ENCODE data around the gene FBXO2.

FBXO2 gene, protein sequence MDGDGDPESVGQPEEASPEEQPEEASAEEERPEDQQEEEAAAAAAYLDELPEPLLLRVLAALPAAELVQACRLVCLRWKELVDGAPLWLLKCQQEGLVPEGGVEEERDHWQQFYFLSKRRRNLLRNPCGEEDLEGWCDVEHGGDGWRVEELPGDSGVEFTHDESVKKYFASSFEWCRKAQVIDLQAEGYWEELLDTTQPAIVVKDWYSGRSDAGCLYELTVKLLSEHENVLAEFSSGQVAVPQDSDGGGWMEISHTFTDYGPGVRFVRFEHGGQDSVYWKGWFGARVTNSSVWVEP

DNA sequence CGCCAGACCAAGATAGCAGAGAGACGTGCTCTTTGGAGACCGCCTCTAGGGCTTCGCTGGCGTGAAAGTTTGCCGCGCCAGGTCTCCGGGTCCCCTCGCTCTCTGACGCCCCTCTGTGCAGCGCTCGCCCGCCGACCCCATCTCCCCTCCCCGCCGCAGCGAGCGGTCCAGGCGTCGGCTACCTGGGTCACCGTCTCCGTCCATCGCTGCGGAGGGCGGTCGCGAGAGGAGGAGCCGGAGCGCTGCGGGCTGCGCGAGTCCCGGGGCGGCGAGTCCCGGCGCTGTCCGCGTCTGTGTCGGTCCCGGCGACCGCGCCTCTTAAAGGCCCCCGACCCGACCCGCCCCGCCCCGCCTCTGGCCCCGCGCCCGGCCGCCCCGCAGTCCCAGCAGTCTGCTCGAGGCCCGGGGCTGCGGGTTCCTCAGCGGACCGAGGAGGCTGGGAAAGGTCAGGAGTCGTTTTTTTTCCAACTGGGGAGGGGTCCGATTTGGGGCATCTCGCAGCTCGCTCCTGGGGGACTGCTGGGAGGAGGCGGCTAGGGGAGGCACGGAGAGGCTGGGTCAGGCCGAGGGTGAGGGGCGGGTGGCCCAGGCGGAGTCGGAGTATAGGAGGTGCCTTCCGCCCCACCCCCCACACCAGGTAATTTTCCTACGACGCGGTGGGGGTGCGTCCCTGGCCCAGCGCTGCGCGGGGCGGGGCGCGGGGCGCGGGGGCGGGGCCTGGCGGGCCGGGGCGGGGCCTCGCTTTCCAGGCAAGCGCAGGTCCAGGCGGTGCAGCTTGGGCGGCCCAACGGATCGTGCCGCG is at the start of gene FBXO2, which contains the start of gene FBXO44:
TSS of gene FBXO2 (minus strand) at position 293 of the 802 bp plus-strand sequence. CDS start at position 204, 89 bp downstream.
TSS of gene FBXO44 (plus strand) at position 741 of the 802 bp plus-strand sequence. CDS start 959 bp downstream, outside the sequence.
- DNase-seq = peak; percentile 56 to 74

DNA sequence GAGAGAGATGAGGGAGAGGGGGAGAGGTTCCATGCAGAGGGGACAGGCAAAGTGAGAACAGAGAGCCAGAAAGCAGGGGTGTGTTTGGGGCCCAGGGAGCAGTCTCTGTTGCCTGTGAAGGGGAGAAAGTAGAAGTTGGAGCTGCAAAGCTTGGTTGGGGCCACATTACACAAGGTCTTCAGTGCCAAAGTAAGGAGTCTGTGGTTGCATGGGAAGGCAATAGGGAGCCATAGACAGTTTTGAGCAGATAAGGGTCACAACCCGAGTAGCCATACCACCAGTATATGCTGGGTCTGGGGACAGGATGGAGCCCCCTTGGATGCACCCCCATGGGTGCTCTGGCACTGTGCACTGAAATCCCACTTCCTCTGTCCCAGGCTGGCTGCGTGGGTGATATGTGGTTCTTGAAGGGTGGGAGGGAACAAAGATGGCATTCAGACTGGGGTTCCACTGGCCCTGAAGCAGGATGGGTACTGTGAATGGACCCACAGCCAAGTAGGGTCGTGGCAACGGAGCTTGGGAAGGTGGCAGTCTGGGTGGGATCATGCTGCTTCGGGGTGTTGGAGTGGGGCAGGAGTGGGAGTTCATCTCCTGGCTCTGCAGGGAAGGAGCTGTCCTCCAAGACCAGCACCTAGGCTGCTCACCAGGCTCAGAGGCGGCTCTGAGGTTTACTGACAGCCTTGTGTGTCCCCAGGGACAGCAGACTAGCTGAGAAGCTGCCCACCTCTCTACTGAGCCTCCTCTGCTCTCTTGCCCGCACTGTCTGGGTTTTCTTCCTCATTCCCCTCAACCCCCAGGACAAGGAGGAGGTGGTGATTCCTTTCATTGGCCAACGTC is 49.3 kb upstream of the FBXO2 start:
- no peak for DNase-seq

DNA sequence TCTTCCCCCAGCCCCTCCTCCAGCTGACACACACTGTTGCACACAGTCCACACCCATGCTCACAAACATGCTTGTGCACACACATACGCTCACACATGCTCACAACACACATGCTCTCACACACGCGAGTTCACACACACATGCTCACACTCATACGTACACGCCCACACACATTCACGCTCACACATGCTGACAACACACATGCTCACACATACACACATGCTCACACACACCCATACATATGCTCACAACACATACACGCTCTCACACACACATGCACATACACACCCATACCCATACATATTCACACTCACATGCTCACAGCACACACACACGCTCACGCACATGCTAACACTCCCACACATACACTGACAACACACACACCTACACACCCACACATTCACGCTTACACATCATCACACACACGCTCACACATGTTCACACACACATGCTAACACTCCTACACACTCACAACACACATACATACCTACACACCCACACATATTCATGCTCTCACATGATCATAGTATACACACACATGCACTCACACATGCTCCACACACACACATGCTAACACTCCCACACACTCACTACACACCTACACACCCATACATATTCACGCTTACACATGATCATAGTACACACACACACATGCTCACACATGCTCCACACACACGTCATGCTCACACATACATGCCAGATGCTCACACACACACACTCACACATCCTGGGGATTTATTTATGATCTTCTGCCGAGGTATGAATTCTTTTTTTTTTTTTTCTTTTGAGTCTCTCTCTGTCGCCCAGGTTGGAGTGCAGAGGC is 48.0 kb upstream of the FBXO2 start:
- DNase-seq = no peak

DNA sequence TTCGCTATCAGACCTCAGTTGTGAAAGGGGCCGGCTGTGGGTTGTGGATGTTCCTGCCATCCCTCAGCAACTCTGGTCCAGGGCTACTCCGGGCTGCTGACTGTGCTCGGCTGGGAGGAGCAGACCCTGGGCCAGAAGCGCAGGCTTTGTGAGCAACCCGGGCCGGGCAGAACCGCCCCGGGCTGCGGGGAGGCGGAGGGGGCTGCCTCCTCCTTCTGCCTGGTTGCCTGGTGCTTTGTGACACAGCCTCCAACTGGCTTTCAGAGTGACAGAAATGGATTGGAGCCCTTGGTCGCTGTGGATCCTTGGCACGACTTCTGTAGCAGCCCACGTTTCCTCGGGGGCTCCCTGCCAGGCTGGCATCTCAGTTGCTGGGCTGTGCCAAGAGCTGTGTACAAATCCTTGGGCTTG is 47.3 kb upstream of the FBXO2 start:
- DNase-seq = no peak

DNA sequence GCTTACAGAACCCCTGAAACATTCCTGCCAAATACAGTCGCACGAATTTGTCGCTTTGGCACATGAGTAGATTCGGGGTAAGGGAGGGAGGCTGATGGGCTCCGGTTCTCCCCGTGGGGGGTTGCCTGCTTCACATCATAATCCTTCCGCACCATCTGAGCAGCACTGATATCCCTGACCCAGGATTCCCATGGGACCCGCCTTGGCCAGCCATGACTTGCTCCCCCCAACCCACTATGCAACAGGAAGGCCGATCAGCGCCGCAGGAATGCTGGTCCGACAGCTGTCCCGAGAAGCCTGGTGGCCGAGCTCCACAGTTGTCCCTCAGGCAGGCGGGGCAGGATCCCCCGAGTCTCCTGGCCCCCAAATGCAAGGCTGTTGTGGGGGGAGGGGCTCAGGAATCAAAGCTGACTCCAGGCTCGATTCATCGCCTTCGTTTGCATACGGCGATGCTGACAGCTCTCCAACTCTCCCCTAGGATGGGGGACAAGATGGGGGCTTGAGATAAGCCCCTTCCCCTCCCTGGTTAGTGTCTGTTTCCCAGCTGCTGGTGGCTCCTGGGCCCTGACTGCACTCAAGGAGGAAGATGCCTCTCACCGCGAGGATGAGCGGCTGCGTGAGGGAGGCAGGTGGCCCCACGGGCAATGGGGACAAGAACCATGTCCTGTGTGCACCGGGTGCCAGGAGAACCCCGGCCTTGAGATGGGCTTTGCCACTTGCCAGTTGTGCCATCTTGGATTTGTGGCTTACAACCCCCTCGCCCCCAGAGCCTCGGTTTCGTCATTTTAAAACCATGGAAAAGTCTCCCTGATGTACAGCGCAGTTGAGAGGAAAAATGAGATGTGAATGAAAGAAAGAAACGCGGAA is 46.6 kb upstream of the FBXO2 start:
- DNase-seq = no peak

DNA sequence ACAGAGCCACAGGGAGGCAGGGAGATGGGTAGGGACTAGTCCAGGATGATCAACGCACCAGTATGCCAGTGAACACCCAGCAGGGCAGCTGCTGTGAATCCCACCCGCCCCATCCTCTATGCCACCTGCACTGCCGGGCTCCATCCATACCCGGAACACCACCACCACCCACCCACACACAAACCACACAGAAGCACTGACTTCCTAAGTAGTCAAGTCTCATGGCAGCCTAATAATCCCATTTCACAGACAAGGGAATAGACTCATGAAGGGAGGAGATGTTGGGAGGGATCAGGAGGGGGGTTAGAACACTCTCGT is 43.6 kb upstream of the FBXO2 start:
- DNase-seq = no peak

DNA sequence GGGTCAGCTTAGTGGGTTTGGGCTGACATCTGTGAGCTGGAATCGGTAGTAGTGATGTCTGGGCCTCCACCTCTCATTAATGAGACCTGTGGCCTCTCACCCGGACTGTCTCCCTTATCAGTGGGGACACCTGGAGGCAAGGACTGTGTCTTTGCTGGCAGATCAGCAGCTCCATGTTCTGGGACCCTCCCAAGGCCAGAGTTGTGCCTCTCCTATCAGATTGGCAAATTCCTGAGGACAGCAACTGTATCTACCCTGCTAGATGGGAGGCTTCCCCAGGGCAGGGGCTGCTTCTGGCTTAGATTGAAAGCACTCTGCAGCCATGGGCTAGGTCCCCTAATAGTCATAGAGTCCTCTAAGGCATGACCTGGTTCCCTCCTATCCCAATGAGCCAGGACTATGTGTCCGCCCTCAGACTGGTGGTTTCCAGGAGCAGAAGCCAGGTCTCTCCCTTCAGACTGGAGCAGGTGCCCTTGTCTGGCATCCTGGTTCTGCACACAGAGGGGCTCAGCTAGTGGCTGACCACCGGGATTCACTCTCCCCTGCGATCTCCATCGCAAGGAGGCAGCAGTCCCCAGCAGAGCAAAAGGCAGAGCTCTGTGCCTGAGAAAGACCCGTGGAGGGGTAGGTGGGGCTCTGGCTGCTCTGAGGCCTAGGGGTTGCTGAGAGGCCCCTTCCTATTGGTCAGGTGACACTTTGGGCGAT is 43.1 kb upstream of the FBXO2 start:
- no peak for DNase-seq

DNA sequence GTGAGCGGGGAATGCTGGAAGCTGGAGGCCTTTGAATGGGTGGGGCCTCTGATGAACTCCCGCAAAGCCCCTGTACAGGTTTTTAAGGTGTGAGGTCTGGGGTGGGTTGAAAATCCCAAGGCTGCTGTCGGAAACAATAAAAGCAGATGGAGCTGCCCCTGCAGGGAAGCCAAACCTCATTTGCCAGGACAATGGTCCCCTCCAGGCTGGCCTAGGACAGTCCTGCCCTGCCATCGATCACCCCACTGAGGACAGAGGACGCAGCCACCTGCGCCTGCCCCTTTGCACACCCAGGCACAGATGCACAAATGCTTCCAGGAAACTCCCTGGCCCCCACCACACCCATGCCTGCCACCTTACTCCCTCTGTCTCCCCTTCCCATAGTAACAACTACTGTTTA is 41.6 kb upstream of the FBXO2 start:
- DNase-seq = no peak

DNA sequence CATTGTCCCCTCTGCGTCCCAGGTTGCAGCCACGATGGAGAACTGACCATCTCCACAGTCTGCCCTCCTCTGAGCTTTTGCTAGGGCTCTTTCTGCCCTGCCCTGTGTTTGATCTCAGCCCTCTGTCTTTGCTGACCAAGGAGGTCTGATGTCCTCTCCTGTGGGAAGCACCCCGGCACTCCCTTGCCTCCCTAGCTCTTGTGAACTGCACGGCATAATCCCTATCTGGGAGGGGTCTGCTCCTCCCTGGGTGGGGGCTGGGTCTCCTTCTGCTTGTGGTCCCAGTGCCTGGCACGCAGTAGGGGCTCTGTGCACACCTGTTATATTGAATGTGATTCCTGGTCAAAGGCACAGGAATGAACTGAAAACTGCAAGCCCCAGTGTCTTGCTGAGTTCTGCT is 39.7 kb upstream of the FBXO2 start:
- no peak for DNase-seq

DNA sequence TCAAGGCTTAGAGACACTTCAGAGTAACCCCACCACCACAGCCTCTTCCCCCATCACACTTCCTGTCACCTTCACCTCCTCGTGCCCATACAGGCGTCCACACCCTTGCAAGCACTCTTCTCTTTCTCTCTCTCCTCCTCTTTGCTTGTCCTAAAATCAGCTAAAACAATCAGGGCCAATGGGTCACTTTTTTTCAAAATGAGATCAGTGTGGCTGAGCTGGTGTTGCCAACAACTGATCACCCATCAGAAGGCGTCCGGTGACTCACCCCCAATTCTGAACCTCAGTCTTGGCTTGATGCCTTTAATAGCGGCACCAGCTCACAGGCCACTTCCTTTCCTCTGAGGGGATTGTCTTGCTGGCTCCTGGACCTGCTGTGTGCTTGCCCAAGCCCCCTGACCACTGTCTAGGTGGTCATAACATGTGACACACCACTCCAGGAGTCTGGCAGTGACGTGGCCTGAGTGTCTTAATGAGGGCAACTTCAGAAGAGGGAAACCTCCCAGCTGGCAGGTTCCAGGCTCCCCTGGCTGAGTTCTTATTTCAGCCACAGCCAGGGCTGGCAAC is 38.9 kb upstream of the FBXO2 start:
- peak; percentile 34 to 51 for DNase-seq

DNA sequence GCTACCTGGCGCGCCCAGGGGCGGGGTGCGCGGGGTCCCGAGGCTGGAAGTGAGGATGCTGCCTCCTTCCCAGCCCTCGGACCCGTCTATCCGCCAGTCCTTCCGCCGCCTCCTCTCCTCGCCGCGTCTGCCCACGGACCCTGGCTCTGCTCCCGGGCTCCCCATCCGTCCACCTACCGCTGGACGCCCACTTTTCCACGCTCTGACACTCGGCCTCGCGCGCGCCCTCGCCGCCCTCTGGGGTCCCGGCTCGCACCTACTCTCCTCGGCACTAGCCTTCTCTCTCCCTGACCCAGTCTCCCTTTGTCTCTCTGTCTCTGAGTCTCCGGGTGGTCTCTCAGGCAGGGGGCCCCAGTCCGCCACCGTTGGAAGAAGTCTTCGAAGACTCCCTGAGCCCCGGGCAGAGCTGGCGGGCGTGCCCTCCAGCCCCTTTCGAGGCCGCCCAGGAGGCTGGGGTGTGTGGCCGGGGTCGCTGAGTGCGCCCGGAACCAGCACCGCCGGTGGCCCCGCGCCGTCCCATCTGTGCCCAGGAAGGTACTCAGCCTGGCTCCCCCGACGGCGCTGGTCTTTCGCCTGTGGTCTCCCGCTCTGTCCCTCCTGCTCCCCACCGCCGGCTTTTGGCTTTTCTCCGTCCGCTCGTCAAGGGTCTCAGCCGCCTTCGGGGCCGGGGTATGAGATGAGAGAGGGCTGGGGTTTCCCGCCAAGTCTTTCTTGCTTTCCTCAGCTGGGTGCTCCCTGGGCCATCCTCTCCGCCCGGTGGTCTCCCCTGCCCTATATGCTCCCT is 37.9 kb upstream of the FBXO2 start:
- no peak for DNase-seq

DNA sequence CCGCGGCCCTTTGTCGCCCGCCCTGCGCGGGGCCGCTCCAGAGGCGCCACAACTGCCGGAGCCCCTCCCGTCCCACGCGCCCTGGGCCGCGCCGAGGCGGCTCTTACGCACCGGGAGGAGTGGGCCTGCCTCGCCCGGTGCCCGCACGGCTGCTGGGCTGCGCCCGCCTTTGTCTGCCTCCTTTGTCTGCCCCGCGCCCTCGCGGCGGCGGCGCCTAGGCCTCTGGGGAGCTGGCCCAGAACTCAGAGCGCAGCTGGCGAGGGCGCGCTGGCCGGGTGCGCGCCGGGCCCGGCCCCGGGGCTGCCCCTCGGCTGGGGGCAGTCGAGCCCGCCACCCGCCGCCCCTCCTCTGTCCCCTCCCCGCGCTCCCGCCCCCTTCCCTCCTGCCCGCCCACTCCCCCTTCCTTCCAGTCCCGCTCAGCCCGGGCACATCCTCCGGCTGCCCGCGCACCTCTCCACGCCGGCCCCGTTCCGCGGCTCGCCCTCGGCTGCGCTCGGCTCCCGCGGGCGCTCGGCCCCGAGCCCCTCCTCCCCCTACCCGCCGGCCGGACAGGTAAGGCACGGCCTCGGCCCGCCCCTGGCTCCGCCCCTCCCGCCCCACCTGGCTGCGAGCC is 37.2 kb upstream of the FBXO2 start, which contains the start of gene DRAXIN:
TSS of gene DRAXIN (plus strand) at position 409 of the 613 bp plus-strand sequence. CDS start 14,549 bp downstream, outside the sequence.
- DNase-seq = no peak

DNA sequence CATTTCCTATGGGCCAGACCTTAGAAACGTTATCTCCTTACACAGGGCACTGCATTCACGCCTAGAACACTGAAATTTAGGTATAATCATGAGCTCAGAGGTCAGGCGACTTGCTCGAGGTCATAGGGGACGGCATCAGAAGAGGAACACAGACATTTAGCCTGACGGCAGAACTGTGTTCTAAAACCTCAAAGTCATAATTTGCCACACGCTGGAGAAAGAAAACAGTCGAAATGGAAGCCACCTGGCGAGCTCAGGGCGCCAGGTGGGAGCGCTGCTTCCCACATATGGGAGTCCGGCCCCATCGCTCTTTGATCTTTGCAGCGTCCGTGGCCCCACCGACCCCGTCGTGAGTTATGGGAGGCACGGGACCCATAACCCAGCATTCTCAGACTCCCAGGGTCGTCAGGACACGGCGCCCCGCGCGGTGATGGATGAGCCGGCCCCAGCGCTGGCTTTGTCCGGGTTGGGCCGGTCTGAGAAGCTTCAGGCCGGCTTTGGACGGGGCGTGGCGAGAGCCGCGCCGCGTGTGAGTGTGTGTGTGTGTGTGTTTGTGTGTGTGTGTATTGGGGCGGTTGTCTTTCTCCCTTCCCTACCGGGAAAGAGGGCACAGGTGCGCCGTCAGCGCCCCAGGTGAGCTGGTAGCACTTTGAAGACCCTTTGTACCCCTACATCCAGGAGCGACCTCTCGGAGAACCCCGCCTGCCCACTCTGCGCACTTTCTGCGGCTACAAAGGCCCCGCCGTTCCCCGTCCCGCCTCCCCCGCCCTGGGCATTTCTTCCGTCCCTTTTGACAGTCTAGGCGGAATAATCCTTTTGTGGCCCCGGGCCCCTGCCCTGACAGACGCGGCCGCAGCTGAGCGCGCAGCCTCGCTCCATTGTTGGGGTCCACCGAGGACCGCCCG is 36.4 kb upstream of the FBXO2 start:
- no peak for DNase-seq

DNA sequence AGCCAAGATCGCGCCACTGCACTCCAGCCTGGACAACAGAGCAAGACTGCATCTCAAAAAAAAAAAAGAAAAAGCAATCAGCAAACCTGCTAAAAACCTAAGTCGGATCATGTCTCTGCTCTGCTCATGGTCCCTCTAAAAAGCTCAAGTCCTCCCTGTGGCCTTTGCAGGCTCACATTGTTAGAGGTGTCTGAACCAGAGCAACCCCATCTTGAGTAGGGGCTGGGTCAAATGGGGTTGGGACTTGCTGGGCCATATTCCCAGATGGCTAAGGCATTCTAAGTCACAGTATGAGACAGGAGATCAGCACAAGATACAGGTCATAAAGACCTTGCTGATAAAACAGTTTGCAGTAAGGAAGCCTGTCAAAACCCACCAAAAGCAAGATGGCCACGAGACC is 34.3 kb upstream of the FBXO2 start:
- no peak for DNase-seq

DNA sequence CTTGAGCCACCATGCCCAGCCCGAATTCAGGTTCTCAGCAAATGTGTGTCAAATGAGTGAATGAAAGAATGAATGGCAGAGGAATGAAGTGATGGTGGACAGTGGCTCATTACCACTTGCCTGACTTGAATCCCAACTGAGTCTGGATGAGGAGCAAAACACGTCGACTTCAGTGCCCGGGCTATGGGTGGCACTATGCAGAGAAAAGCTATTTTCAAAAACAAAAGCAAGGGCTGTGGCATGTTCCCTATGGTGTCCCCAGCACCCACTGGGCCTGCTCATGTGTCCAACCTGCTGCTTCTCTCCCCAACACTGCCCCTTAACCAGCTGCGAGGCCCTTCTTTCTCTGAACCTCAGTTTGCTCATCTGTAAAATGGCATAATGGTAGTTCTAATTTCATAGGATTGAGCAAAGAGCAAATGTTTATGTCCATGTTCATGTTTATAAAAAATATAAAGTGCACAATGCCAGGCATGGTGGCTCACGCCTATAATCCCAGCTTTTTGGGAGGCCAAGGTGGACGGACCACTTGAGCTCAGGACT is 31.1 kb upstream of the FBXO2 start:
- DNase-seq = no peak

DNA sequence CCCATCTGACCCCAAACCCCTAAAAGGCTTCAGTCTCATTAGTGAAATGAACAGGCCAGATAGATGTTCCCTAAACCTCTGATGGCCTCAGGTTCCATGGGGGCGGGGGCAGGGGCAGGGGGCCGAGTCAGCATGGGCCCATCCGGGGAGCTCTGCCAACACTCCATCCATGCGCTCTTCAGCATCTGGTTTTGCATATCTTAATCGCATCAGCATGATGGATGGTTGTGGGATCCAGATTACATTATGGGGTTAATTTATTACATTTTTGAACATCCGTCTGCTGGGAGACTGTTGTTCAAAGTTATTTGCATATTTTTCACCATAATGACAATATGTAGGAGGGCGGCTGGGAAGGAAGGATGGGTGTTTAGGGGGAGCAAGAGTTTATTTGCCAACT is 29.8 kb upstream of the FBXO2 start:
- no peak for DNase-seq

DNA sequence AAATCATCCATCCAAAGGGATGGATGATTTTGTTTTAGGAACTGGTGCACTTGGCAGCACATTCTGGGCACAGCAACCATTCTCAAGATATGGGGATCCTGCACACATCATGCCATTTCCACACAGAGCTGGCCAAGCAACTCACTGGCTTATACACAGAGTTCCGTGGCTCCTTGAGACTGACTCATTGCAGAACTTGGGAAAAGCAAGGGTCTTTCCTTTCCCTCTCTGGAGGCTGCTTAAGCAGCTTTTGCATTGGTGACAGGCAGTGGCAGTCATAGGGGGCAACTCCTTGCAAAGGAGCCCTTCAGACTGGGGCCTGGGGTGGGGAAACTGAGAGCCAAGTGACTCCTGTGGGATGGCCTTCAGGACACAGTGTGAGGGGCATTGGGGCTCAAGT is 28.6 kb upstream of the FBXO2 start:
- no peak for DNase-seq
